Uterus (tissue), 4 donors: ENCODE data around the gene DKK3. TPM values are rescaled to one million over a fixed set of nuclear protein-coding genes. Genes with fewer than 3 reads are reported as not detected.
A peak's percentile ranks its signal among the peaks of the same experiment; 100 is the strongest.

ENCODE experiments used
- DNase-seq, 2 donors: peaks; one replicate each; pipeline ENCODE4 v3.0.0-alpha.2; 2019 to 2020
- H3K27ac ChIP-seq, 2 donors: fragments of 200-600 bp; sonication (generic); 1 replicate in 1 of 2; 2 replicates in 1 of 2; pipeline ENCODE4 v1.5.1; 2016 to 2018
- H3K27me3 ChIP-seq, 2 donors: fragments of 200-600 bp; sonication (generic); one replicate each; pipeline ENCODE4 v1.5.1; 2018 to 2019; ENCODE audit warnings: control low read depth in 1 of 2
- H3K36me3 ChIP-seq, 2 donors: fragments of 200-600 bp; sonication (generic); one replicate each; pipeline ENCODE4 v1.5.1; 2019; ENCODE audit warnings: control low read depth in 1 of 2
- H3K4me1 ChIP-seq, 2 donors: fragments of 200-600 bp; sonication (generic); one replicate each; pipeline ENCODE4 v1.5.1; 2018 to 2019; ENCODE audit warnings: control low read depth in 1 of 2
- H3K4me3 ChIP-seq, 2 donors: fragments of 200-600 bp; sonication (generic); 1 replicate in 1 of 2; 2 replicates in 1 of 2; pipeline ENCODE4 v1.5.1; 2018 to 2019; ENCODE audit warnings: mild to moderate bottlenecking in 1 of 2
- H3K9me3 ChIP-seq, 2 donors: fragments of 200-600 bp; sonication (generic); one replicate each; pipeline ENCODE4 v1.5.1; 2019; ENCODE audit warnings: control low read depth in 1 of 2
- CTCF ChIP-seq, 4 experiments: fragments of 200-600 bp in 2 of 4; fragments of 450-650 bp in 2 of 4; sonication (generic) in 2 of 4; IDR thresholded peaks; one replicate each; pipeline ENCODE4 v1.5.1; 2016 to 2019; ENCODE audit warnings: antibody characterized with exemption in 4 of 4, mild to moderate bottlenecking in 2 of 4, moderate library complexity in 1 of 4
- POLR2A ChIP-seq, 2 donors: fragments of 450-650 bp; IDR thresholded peaks; one replicate each; pipeline ENCODE4 v1.6.1; 2016; ENCODE audit warnings: antibody characterized with exemption in 2 of 2, mild to moderate bottlenecking in 1 of 2, moderate library complexity in 1 of 2
- intact Hi-C: fragments of 100-400 bp; cut with DNase I; formaldehyde crosslinking; loops from one replicate; pipeline ENCODE4 v1.15.1; 2023; ENCODE audit warnings: low total_unique reads
- total RNA-seq, 4 donors: library from RNA; depleted of rRNA in 3 of 4; stranded (reverse); fragments of >200 nt in 3 of 4; gene quantifications; one replicate each; pipeline versions ENCODE4 v1.1.0 to v1.2.4, GENCODE V29; 2014 to 2023
- donor health status: DM: yes; HTN: yes; CAD: no.

DKK3 gene
- total RNA-seq, 4 donors from 2014 or later: 26.4 to 151 (median 99.0) TPM

GRCh38 chr11:11967669-11968510, 40.5 kb downstream of the DKK3 start:
- no peak for DNase-seq
- H3K27ac ChIP-seq: peak overlapping the region in 1 of 2 donors; percentile 48
- no peaks in the 10 kb centered on the region for H3K9me3 ChIP-seq
- intact Hi-C loops: no loop called here
- H3K27me3 ChIP-seq: no peaks in the 10 kb centered on the region
- H3K4me1 ChIP-seq: peaks cover 4 to 11% of the 10 kb centered on the region in 2 donors
- no peaks in the 10 kb centered on the region for H3K36me3 ChIP-seq
- H3K4me3 ChIP-seq: no peak overlapping the region
- TF ChIP-seq CTCF (IDR thresholded peaks at IDR 0.05): no peak
- TF ChIP-seq POLR2A (IDR thresholded peaks at IDR 0.05): no peak

GRCh38 chr11:11966826-11967668, 41.4 kb downstream of the DKK3 start:
- Histone ChIP-seq H3K9me3 (no peaks in the 10 kb centered on the region), H3K36me3 (no peaks in the 10 kb centered on the region), H3K27me3 (no peaks in the 10 kb centered on the region), H3K4me1 (peaks cover 0 to 3% of the 10 kb centered on the region in 2 donors), H3K27ac (no peak overlapping the region), H3K4me3 (no peak overlapping the region)
- peak; percentile 52 to 58 for DNase-seq
- intact Hi-C loops: no loop called here
- TF ChIP-seq POLR2A (IDR thresholded peaks at IDR 0.05) (peak in 1 of 2 donors; percentile 15), CTCF (IDR thresholded peaks at IDR 0.05) (peak; percentile 27 to 56 (median 54))

- DNase-seq: no peak
- Histone ChIP-seq H3K4me1 (no peaks in the 10 kb centered on the region), H3K27me3 (no peaks in the 10 kb centered on the region), H3K36me3 (no peaks in the 10 kb centered on the region), H3K9me3 (no peaks in the 10 kb centered on the region), H3K4me3 (no peak overlapping the region), H3K27ac (no peak overlapping the region)
- TF ChIP-seq CTCF (IDR thresholded peaks at IDR 0.05) (no peak), POLR2A (IDR thresholded peaks at IDR 0.05) (no peak)
- intact Hi-C loops: no loop called here
Observed at GRCh38 chr11:11966354-11966741, 42.1 kb downstream of the DKK3 start.

- no peak for DNase-seq
- intact Hi-C loops: no loop called here
Observed at GRCh38 chr11:11965656-11966353, 42.6 kb downstream of the DKK3 start.

More at GRCh38 chr11:11965656-11966353, 42.6 kb downstream of the DKK3 start:
- Histone ChIP-seq H3K9me3 (no peaks in the 10 kb centered on the region), H3K27ac (no peak overlapping the region), H3K4me3 (no peak overlapping the region), H3K4me1 (no peaks in the 10 kb centered on the region), H3K36me3 (no peaks in the 10 kb centered on the region), H3K27me3 (no peaks in the 10 kb centered on the region)
- TF ChIP-seq POLR2A (IDR thresholded peaks at IDR 0.05): no peak
- no peak for TF ChIP-seq CTCF (IDR thresholded peaks at IDR 0.05)
